Breast epithelium (tissue), 4 donors: ENCODE measurements around the gene ARHGEF10L. TPM values are rescaled to one million over a fixed set of nuclear protein-coding genes. Genes with fewer than 3 reads are reported as not detected.

Experiments
- DNase-seq, 2 donors: peaks; one replicate each; pipeline ENCODE4 v3.0.0-alpha.2; 2019; ENCODE audit warnings: low spot score in 2 of 2
- H3K27ac ChIP-seq, 2 donors: fragments of 200-600 bp; sonication (generic) in 1 of 2; one replicate each; pipeline ENCODE4 v1.5.1; 2016 to 2019; ENCODE audit warnings: mild to moderate bottlenecking in 1 of 2
- H3K27me3 ChIP-seq, 2 donors: fragments of 200-600 bp; sonication (generic) in 1 of 2; one replicate each; pipeline versions ENCODE4 v1.5.1 to v1.6.0; 2017 to 2019; ENCODE audit warnings: control low read depth in 1 of 2, mild to moderate bottlenecking in 1 of 2
- H3K36me3 ChIP-seq: fragments of 200-600 bp; one replicate; pipeline ENCODE4 v1.5.1; 2019
- H3K4me1 ChIP-seq, 2 donors: fragments of 200-600 bp; sonication (generic); one replicate each; pipeline ENCODE4 v1.5.1; 2016 to 2019; ENCODE audit warnings: control low read depth in 1 of 2
- H3K4me3 ChIP-seq, 3 donors: fragments of 200-600 bp; sonication (generic); 1 replicate in 2 of 3; 2 replicates in 1 of 3; pipeline ENCODE4 v1.5.1; 2016 to 2019; ENCODE audit warnings: mild to moderate bottlenecking in 3 of 3, moderate library complexity in 2 of 3
- H3K9me3 ChIP-seq, 2 donors: fragments of 200-600 bp; sonication (generic) in 1 of 2; one replicate each; pipeline ENCODE4 v1.5.1; 2016 to 2019; ENCODE audit warnings: control low read depth in 1 of 2
- CTCF ChIP-seq, 3 donors: fragments of 450-650 bp; IDR thresholded peaks; one replicate each; pipeline ENCODE4 v1.5.1; 2016 to 2017; ENCODE audit warnings: antibody characterized with exemption in 3 of 3, mild to moderate bottlenecking in 3 of 3, moderate library complexity in 3 of 3
- POLR2A ChIP-seq: fragments of 450-650 bp; IDR thresholded peaks from one replicate; pipeline ENCODE4 v1.6.1; 2016; ENCODE audit warnings: antibody characterized with exemption, mild to moderate bottlenecking, moderate library complexity
- POLR2AphosphoS5 ChIP-seq, 3 donors: sonication (generic); formaldehyde crosslinking; IDR thresholded peaks; one replicate each; pipeline ENCODE4 v1.6.1; 2017; ENCODE audit warnings: antibody characterized with exemption in 3 of 3
- intact Hi-C: fragments of 100-400 bp; cut with DNase I; formaldehyde crosslinking; loops from one replicate; pipeline ENCODE4 v1.15.1; 2023; ENCODE audit warnings: low total_unique reads
- total RNA-seq, 3 donors: library from RNA; depleted of rRNA; stranded (reverse); fragments of >200 nt; gene quantifications; one replicate each; pipeline ENCODE4 v1.1.0, GENCODE V29; 2016

The ARHGEF10L gene
- total RNA-seq, 3 donors from 2014 or later: 36.7 to 51.4 (median 49.8) TPM

GRCh38 chr1:17676387-17677060 lies 137.0 kb downstream of the ARHGEF10L start:
- Histone ChIP-seq H3K9me3 (no peaks in the 10 kb centered on the region), H3K4me1 (no peaks in the 10 kb centered on the region), H3K27ac (no peak overlapping the region), H3K4me3 (no peak overlapping the region), H3K36me3 (no peaks in the 10 kb centered on the region), H3K27me3 (no peaks in the 10 kb centered on the region)
- TF ChIP-seq POLR2AphosphoS5 (IDR thresholded peaks at IDR 0.05) (no peak), POLR2A (no peak), CTCF (IDR thresholded peaks at IDR 0.05) (no peak)
- no peak for DNase-seq
- intact Hi-C loops: no loop called here

- Histone ChIP-seq H3K9me3 (no peaks in the 10 kb centered on the region), H3K4me3 (no peak overlapping the region), H3K36me3 (no peaks in the 10 kb centered on the region), H3K27ac (no peak overlapping the region), H3K27me3 (no peaks in the 10 kb centered on the region), H3K4me1 (no peaks in the 10 kb centered on the region)
- no peak for DNase-seq
- TF ChIP-seq CTCF (IDR thresholded peaks at IDR 0.05) (no peak), POLR2AphosphoS5 (IDR thresholded peaks at IDR 0.05) (no peak), POLR2A (no peak)
- intact Hi-C loops: no loop called here
These were observed 138.5 kb downstream of the ARHGEF10L start for GRCh38 chr1:17678011-17678410.

- Histone ChIP-seq H3K36me3 (no peaks in the 10 kb centered on the region), H3K27me3 (no peaks in the 10 kb centered on the region), H3K4me3 (no peak overlapping the region), H3K4me1 (no peaks in the 10 kb centered on the region), H3K27ac (no peak overlapping the region), H3K9me3 (no peaks in the 10 kb centered on the region)
- intact Hi-C loops: loop anchor here (5.0 kb wide), 1 partner anchor 1247 kb away; no protein-coding TSS in a partner anchor
- TF ChIP-seq POLR2AphosphoS5 (IDR thresholded peaks at IDR 0.05) (no peak), POLR2A (no peak), CTCF (IDR thresholded peaks at IDR 0.05) (no peak)
- no peak for DNase-seq
These were observed 140.4 kb downstream of the ARHGEF10L start for GRCh38 chr1:17679856-17680255.

GRCh38 chr1:17680308-17680707 lies 140.8 kb downstream of the ARHGEF10L start:
- Histone ChIP-seq H3K9me3 (no peaks in the 10 kb centered on the region), H3K4me1 (no peaks in the 10 kb centered on the region), H3K4me3 (no peak overlapping the region), H3K36me3 (no peaks in the 10 kb centered on the region), H3K27ac (no peak overlapping the region), H3K27me3 (no peaks in the 10 kb centered on the region)
- intact Hi-C loops: loop anchor here (5.0 kb wide), 1 partner anchor 1247 kb away; no protein-coding TSS in a partner anchor
- no peak for DNase-seq
- TF ChIP-seq POLR2AphosphoS5 (IDR thresholded peaks at IDR 0.05) (no peak), POLR2A (no peak), CTCF (IDR thresholded peaks at IDR 0.05) (no peak)

GRCh38 chr1:17682400-17682799 lies 142.9 kb downstream of the ARHGEF10L start:
- H3K9me3 ChIP-seq: no peaks in the 10 kb centered on the region
- no peaks in the 10 kb centered on the region for H3K4me1 ChIP-seq
- no peaks in the 10 kb centered on the region for H3K36me3 ChIP-seq
- TF ChIP-seq CTCF (IDR thresholded peaks at IDR 0.05) (no peak), POLR2AphosphoS5 (IDR thresholded peaks at IDR 0.05) (no peak), POLR2A (no peak)
- DNase-seq: peak in 1 of 2 donors; percentile 58
- H3K27ac ChIP-seq: peak overlapping the region; percentile 23 to 33
- intact Hi-C loops: loop anchor here (5.0 kb wide), 1 partner anchor 1245 kb away; no protein-coding TSS in a partner anchor
- no peaks in the 10 kb centered on the region for H3K27me3 ChIP-seq
- H3K4me3 ChIP-seq: no peak overlapping the region
